ENCODE data around the gene GTF2IRD1. TPM values are rescaled to one million over a fixed set of nuclear protein-coding genes. Genes with fewer than 3 reads are reported as not detected.

Gene GTF2IRD1
- total and polyA plus RNA-seq, 2 of the 13 experiments (the other 11 are each of a cell fraction or from before 2014, with no cell fraction given), result 16.5 to 26.7 TPM

DNA sequence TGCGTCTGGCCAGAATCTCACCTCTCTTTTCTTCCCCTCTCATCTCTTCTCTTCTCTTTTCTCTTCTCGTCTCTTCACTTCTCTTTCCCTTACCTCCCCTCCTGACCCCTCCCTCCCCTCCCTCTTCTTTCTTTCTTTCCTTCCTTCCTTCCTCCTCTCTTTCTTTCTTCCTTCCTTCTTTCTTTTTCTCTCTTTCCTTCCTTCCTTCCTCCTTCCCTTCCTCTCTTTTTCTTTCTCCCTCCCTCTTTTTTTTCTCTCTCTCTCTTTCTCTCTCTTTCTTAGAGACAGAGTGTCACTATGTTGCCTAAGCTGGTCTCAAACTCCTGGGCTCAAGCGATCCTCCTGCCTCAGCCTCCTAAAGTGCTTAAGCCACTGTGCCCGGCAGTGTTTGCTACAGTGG, 4.6 kb upstream of the GTF2IRD1 start:
- DNase-seq (ENCODE audit: low spot score) (no peak), FAIRE-seq (no peak), ATAC-seq (no peak)
- no peaks in the 10 kb centered on the region for H3K9me3 ChIP-seq (ENCODE audit: low read length)
- no peak overlapping the region for H3K27ac ChIP-seq (ENCODE audit: extremely low read length, insufficient read depth, low read length)
- 52% methylated on average over 4 of the region's 4 CpGs for WGBS (ENCODE audit: low lambda C conversion rate)
- POLR2A ChIA-PET, result no interaction called here
- H3K9ac ChIP-seq (ENCODE audit: insufficient read depth, low read depth, low read length), result no peak overlapping the region
- H3K27me3 ChIP-seq (ENCODE audit: control insufficient read depth in 1 of 2, insufficient read depth in 2 of 2, low read length in 2 of 2), result 0 out of 5 replicates have a peak, but pooled peaks cover 0 to 5% of the 10 kb centered on the region in 2 experiments
- intact Hi-C loops (cut with micrococcal nuclease; ENCODE audit: unreplicated experiment) (no loop called here), in situ Hi-C loops (cut with HindIII; ENCODE audit: extremely low pct_ligation_motif_present, low pct_unique_long_range_greater_than_20kb) (no loop called here)
- peaks cover 33% of the 10 kb centered on the region for H3K4me1 ChIP-seq (ENCODE audit: insufficient read depth, low read length)
- no peak overlapping the region for H3K4me3 ChIP-seq (replicated peaks in 1 of 3; ENCODE audit: insufficient read depth in 1 of 3, low read depth in 2 of 3, low read length in 3 of 3)
- BruUV-seq (replicated peaks), result no TSS peak
- CTCF ChIA-PET (ENCODE audit: low intra/inter-chr PET ratio, low total read pairs), result interaction anchor here (0.7 to 2.5 kb wide), 2 partner anchors 31 to 96 kb away, joined by 3 to 13 read pairs; no protein-coding TSS in a partner anchor
- no peaks in the 10 kb centered on the region for H3K36me3 ChIP-seq (replicated peaks in 1 of 2; ENCODE audit: control insufficient read depth in 1 of 2, insufficient read depth in 2 of 2, low read length in 2 of 2)
- no peaks in the 10 kb centered on the region for H3K79me2 ChIP-seq (ENCODE audit: insufficient read depth, low read length)
- H3K4me2 ChIP-seq (ENCODE audit: low read depth, low read length), result no peak overlapping the region
- H2AFZ ChIP-seq (ENCODE audit: low read length), result no peak overlapping the region
- TF ChIP-seq, protein P1, sequence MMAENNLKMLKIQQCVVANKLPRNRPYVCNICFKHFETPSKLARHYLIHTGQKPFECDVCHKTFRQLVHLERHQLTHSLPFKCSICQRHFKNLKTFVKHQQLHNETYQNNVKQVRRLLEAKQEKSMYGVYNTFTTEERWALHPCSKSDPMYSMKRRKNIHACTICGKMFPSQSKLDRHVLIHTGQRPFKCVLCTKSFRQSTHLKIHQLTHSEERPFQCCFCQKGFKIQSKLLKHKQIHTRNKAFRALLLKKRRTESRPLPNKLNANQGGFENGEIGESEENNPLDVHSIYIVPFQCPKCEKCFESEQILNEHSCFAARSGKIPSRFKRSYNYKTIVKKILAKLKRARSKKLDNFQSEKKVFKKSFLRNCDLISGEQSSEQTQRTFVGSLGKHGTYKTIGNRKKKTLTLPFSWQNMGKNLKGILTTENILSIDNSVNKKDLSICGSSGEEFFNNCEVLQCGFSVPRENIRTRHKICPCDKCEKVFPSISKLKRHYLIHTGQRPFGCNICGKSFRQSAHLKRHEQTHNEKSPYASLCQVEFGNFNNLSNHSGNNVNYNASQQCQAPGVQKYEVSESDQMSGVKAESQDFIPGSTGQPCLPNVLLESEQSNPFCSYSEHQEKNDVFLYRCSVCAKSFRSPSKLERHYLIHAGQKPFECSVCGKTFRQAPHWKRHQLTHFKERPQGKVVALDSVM (CRISPR knock-in tag; IDR thresholded peaks at IDR 0.05), result 0 out of 2 replicates have a peak, but pooled peaks have one; percentile 1
- TF ChIP-seq, protein P2, sequence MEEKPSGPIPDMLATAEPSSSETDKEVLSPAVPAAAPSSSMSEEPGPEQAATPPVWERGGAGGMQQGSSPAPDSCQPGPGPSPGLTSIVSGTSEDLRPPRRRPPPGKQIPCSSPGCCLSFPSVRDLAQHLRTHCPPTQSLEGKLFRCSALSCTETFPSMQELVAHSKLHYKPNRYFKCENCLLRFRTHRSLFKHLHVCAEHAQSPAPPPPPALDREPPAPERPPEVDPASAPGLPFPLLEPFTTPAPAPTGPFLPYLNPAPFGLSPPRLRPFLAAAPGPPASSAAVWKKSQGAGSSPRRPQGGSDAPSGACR (CRISPR knock-in tag; IDR thresholded peaks at IDR 0.05), result no peak
- TF ChIP-seq MBNL3 (CRISPR knock-in tag; conservative IDR thresholded peaks at IDR 0.05), result no peak
- no peak for TF ChIP-seq CHD4 (IDR thresholded peaks at IDR 0.05; ENCODE audit: borderline replicate concordance, low read length)
- H4K20me1 ChIP-seq (ENCODE audit: insufficient read depth, low read length), result no peaks in the 10 kb centered on the region
